NCI-H82 treated with DMSO at 0.1 percent for 48 hours (cell line): Measurements from ENCODE around the gene SHC2.
"Not testable (repeated sequence)": the region's sequence is repeated elsewhere in the genome, so short reads cannot be mapped to it uniquely, and the experiment has no call there.

Source experiments
- DNase-seq: peaks from one replicate; lab custom pipeline; 2025; ENCODE audit not compliant: unreplicated experiment; lab: John Stamatoyannopoulos, UW

Gene SHC2

GRCh38 chr19:407511-408440 lies 53.1 kb downstream of the SHC2 start:
- no peak for DNase-seq

GRCh38 chr19:406971-407510 lies 53.8 kb downstream of the SHC2 start:
- DNase-seq: no peak

DNA sequence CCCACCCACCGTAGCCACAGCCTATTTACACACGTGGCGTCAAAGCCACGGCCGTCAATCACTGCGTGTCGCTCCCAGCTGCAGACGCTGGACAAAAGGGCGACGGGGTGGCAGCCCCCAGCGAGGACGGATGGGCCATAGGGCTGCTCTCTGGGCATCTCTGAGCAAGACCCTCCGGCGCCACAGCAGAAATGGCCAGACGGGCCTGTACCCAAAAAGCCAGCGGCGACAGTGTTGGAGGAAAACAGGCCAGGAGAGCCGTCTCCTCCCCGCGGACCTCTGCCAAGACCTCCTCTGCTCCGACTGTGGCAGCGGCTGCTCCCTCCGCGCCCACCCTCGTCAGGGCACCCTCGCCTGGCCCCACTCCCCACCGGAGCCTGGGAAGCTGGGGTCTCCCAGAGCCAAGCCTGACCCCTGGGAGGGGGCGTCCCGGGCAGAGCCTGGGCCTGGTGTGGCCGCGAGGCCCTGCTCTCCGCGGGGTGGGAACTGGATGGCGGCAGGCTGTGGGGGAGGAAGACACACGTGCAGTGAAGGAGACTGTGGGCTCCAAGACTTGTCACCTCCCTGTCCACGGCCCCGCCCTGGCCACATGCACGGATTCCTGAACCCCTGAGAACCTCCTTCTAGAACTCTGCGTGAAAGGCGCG lies 54.6 kb downstream of the SHC2 start:
- no peak for DNase-seq

DNA sequence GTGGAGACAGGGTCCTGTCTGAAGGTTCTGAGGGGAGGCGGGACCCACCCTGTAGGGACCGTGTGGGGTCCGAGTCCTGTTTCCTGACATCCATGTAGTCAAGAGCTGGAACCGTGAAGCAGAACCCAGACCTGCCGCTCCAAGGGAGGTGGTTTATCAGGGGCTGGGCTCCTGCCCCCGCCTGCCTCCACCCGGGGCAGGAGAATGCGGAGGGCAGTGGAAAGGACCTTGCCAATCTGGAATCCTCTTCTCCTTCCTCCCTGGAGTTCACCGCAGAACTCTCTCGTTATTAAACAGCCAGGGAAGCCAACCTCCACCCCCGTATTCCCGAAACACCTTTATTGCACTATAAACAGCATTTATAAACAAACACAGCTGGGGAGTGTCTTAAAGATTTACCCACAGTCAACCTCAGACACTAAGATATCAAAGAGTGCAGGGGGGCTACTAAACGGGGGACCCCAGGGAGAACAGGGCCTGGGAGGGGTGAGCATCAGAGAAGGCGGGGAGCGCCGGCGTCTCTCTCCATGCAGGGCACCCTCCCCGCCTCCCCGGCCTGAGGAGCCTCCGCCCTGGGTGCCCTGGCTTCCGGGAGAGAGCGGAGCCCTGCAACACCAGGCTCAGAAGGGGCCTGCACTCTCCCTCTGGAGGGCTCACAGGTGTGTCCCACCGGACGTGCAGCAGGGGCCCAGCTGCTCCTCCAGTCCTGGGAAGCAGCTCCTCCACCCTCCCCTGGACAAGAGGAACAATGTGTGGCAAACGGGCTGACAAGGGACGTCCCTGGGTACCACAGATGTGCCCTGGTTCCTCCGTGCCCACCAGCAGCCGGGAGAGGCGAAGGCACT lies 55.5 kb downstream of the SHC2 start:
- DNase-seq: no peak

- DNase-seq: no peak
Observed at GRCh38 chr19:403221-404027, 57.4 kb downstream of the SHC2 start.

DNA sequence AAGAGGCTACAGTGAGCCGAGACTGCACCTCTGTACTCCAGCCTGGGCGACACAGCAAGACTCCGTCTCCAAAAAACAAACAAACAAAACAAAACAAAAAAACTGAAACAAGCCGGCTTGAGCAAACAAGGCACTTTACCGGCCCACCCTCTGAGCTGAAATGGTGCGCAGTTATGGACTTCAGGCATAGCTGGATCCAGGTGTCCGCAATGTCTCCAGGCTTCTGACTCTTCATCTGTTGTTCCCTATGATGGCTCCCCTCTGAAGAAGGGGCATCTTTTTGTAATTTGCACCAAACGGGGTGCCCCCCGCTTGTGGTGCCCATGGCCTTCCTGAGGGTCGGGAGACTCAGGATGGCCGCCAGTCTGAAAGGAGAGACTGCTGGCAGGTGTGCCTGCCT lies 58.0 kb downstream of the SHC2 start:
- no peak for DNase-seq

DNA sequence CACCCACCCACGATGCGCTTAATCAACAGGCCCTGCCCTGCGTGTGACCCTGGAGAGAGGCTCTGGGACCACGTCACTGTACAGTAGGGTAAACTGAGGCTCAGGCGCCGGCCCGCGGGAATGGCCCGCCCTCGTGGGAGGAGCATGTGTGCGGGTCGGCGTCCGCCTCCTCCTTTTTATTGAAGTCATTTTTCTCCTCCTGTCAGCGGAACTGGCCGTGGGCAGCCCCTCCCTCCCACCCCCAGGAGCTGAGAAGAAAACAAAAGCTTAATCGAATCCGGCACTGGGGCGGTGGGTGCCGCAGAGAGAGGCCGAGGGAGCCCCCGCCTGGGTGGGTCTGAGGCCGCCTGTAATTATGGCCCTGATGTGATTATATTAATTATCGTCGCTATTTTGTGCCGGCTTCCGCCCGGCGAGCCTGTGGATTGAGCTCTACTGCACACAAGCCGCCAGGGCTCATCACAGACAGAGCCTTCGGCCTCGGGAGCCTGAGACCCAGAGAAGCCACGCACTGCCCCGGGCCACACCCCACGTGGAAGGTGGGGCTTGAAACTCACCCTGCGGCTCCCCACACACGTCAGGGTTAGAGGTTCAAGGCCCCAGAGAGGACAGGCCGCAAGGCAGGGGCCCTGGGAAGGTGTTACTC lies 58.8 kb downstream of the SHC2 start:
- peak; percentile 52 for DNase-seq

DNA sequence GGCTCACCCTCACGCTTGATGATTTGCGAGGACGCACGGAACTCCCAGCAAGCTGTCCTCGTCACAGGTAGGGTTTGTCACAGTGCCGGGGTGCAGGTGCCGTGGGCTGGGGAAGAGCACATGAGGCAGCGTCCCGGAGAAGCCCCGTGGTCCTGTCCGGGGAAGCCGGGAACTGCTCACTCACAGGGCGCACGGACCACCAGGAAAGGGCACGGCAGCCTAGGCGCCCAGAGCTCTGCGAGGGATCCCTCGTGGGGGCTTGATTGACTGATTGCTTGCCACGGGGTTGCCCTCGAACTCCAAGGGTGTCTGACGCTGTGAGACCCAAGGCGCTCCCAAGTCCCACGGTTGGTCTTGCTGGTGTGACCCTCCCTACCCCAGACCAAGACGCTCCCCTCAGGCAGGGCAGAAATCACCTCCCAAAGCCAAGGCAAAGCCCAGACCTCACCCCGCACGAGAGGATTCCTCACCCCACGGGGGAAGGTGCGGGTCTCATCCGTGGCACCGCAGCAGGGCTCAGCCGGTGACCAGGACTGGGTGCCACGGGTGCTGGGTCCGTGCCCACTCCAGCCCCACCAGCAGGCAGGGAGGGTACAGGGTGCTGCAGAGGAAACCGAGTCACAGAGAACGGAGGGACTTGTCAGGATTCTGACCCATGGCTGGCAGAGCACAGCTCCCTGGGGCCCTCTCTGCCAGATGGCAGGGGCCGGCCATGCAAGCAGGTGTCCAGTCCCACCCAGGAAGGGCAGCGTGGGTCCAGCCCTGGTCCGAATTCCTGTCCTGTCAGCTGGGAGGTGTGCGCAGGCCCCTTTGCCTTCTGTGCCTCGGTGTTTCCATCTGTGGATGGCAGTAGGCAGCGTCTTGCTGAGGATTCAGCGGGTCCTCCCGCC lies 59.6 kb downstream of the SHC2 start:
- DNase-seq: no peak

DNA sequence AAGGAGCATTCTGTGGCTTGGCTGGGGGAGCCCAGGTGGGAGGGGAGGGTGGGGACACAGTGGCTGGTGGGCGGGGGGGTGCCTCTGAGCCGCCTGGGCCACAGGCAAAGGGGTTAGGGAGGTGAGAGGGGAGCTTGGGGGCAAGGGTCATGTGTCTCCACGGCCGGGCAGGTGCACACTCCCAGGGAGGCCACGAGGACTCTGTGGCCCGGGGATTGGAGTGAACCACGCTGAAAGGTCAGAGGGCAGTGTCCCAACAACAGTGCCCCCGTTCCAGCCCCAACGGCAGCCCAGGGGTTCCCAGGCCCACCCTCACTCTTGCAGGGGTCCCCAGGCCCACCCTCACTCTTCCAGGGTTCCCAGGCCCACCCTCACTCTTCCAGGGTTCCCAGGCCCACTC lies 61.5 kb downstream of the SHC2 start:
- DNase-seq: no peak

DNA sequence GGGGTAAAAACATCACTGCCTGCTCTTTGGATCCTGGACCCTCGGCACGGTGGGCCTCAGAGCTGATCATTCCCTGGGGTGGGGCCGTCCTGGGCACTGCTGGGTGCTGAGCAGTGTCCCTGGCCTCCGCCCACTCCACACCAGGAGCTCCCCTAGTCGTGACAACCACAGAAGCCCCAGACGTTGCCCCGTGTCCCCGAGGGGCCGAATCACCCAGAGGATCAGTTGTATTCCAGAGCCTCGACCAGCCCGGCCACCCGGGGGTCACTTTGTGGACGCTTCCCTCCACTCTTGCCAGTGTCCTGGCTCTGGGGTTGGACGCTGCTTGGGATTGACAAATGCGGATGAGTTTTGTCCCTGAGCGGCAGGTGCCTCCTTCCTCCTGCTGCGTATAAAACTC lies 62.1 kb downstream of the SHC2 start:
- DNase-seq: no peak

DNA sequence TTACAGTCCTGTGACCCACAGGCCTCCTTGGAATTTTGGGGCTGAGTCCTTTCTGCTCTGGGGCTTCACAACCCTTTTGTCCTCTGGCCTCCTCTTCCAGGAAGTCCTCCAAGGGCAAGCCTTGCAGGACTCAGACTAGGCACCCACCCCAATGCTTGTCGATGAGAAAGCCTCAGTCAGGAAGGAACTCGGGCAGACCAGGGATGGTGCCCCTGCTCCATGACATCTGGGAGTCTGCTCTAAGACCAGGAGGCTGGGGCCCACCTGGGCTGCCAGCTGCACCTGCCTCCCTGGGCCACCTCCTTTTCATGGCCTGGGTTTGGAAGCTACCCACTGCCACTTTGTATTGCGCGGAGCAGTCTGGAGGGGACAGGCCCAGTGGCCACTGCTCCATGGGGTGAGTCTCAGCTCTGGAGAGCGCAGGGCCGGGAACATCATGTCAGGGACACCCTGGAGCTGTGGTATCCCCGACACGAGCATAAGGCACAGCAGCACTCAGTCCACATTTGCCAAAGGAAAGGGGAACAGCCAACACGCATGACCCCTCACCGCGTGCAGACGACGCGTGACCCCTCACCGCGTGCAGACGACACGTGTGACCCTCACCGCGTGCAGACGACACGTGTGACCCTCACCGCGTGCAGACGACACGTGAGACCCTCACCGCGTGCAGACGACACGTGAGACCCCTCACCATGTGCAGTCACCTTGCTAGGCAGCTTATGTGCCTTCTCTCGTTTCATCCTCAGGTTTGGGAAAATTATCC lies 62.7 kb downstream of the SHC2 start:
- DNase-seq: no peak

DNA sequence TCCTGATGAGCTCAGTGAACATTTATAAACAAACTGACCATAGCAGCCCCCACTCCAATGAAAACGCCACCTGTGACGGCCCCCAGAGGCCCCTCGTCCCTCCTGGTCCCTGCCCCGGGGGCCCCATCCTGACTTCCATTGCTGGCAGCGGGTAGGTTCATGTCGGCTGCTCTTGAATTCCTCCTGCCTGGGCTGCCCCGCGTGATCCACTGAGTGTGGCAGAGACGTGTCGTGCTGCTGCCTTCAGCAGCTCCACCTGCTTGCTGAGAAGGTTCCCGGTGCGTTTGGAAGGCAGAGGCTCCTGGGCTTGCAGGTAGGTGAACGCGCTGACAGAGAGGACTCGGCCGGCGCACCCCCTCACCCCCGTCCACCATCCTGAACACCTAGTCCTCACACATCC lies 63.5 kb downstream of the SHC2 start:
- no peak for DNase-seq

- no peak for DNase-seq
Observed at GRCh38 chr19:395467-395866, 65.4 kb downstream of the SHC2 start.

- DNase-seq: not testable (repeated sequence)
Observed at GRCh38 chr19:394857-395256, 66.0 kb downstream of the SHC2 start.

- not testable (repeated sequence) for DNase-seq
Observed at GRCh38 chr19:393560-393959, 67.3 kb downstream of the SHC2 start.

- no peak for DNase-seq
Observed at GRCh38 chr19:392375-392970, 68.4 kb downstream of the SHC2 start.

DNA sequence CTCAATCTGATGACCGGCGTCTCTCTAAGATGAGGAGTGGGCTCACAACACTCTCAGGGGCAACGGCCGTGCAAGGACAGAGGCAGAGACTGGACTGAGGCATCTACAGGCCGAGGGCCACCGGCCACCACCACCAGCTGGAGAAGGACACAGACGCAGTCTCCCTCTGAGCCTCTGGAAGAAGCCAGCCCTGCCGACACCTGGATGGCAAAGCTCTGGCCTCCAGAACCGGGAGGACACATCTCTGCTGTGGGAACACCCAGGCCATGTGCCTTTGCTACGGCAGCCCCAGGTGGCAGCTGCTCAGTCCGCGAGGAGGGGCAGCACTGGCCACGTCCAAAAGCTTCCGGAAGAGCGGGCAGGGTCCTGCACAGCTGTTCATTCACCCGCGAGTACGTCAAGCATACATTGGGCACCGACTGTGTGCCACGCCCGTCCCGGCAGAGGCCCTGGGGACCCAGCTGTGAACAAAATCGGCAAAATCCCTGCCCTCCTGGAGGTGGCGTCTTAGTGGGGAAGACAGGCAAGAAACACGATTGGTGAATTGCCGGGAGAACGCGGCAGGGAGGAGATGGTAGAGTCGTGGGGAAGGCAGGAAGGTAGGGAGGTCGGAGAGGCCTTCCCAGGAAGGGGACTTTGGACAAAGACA lies 69.0 kb downstream of the SHC2 start:
- no peak for DNase-seq
